ENCODE results near the gene SCGN. TPM values are rescaled to one million over a fixed set of nuclear protein-coding genes. Genes with fewer than 3 reads are reported as not detected.

The SCGN gene
- polyA plus RNA-seq, 3 donors: not detected

DNA sequence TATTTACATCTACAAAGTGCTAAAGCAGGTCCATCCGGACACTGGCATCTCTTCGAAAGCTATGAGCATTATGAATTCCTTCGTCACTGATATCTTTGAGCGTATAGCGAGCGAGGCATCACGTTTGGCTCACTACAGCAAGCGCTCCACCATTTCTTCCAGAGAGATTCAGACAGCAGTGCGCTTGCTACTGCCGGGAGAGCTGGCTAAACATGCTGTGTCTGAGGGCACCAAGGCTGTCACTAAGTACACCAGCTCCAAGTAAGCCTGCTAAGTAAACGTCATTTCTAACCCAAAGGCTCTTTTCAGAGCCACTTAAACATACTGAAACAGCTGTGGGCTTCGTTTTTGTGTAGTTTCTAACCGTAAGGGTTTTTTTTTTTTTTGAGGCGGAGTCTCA lies 75.0 kb downstream of the SCGN start:
- Histone ChIP-seq H3K4me2 (replicated peaks; ENCODE audit: extremely low read depth, low read length, poor library complexity, severe bottlenecking) (no peak overlapping the region), H3K79me2 (ENCODE audit: insufficient read depth, low read length) (no peaks in the 10 kb centered on the region), H4K20me1 (ENCODE audit: insufficient read depth, low read length) (no peaks in the 10 kb centered on the region), H3K9ac (ENCODE audit: insufficient read depth, low read length, poor library complexity, severe bottlenecking) (no peak overlapping the region), H3K9me3 (replicated peaks in 1 of 2; ENCODE audit: control insufficient read depth in 1 of 2, insufficient read depth in 1 of 2, low read length in 2 of 2) (peaks cover 0 to 4% of the 10 kb centered on the region in 2 donors), H2AFZ (ENCODE audit: insufficient read depth, low read depth, low read length, poor library complexity, severe bottlenecking) (no peak overlapping the region), H3K36me3 (replicated peaks in 1 of 2; ENCODE audit: control insufficient read depth in 1 of 2, insufficient read depth in 2 of 2, low read length in 2 of 2) (no peaks in the 10 kb centered on the region), H3K27me3 (ENCODE audit: control insufficient read depth in 2 of 2, insufficient read depth in 2 of 2, low read length in 2 of 2) (peaks cover 0 to 8% of the 10 kb centered on the region in 2 donors), H3K4me1 (ENCODE audit: control insufficient read depth in 1 of 2, insufficient read depth in 2 of 2, low read length in 2 of 2) (no peaks in the 10 kb centered on the region), H3K4me3 (replicated peaks in 1 of 3; ENCODE audit: low read depth in 2 of 3, low read length in 3 of 3) (no peak overlapping the region), H3K27ac (ENCODE audit: low read depth in 1 of 2, low read length in 2 of 2) (no peak overlapping the region)
- 91% methylated on average over 13 of the region's 14 CpGs for WGBS (ENCODE audit: insufficient coverage)
- no peak for TF ChIP-seq CTCF (IDR thresholded peaks at IDR 0.05)
- Mint-ChIP-seq H3K4me3 (no peak overlapping the region), H3K27me3 (ENCODE audit: low read depth in 3 of 3) (peaks cover 0 to 8% (median 4%) of the 10 kb centered on the region in 3 donors), H3K36me3 (no peaks in the 10 kb centered on the region), H3K27ac (no peak overlapping the region), H3K4me1 (no peaks in the 10 kb centered on the region), H3K9me3 (peaks cover 0 to 19% (median 5%) of the 10 kb centered on the region in 7 donors)
- intact Hi-C loops (cut with micrococcal nuclease): no loop called here
- no peak for DNase-seq

- intact Hi-C loops (cut with micrococcal nuclease): no loop called here
- WGBS (ENCODE audit: insufficient coverage): 100% methylated on average over 1 of the region's 3 CpGs
- H3K36me3 Mint-ChIP-seq: no peaks in the 10 kb centered on the region
- no peak for DNase-seq
- peaks cover 2 to 23% (median 10%) of the 10 kb centered on the region in 7 donors for H3K9me3 Mint-ChIP-seq
- no peaks in the 10 kb centered on the region for H3K4me1 Mint-ChIP-seq
- H3K27me3 Mint-ChIP-seq (ENCODE audit: low read depth in 3 of 3): peaks cover 6 to 20% (median 16%) of the 10 kb centered on the region in 3 donors
- H3K27ac Mint-ChIP-seq: no peak overlapping the region
- Histone ChIP-seq H3K27me3 (ENCODE audit: control insufficient read depth in 2 of 2, insufficient read depth in 2 of 2, low read length in 2 of 2) (peaks cover 0 to 24% of the 10 kb centered on the region in 2 donors), H3K4me2 (replicated peaks; ENCODE audit: extremely low read depth, low read length, poor library complexity, severe bottlenecking) (no peak overlapping the region), H3K9me3 (replicated peaks in 1 of 2; ENCODE audit: control insufficient read depth in 1 of 2, insufficient read depth in 1 of 2, low read length in 2 of 2) (peaks cover 4 to 12% of the 10 kb centered on the region in 2 donors), H3K4me3 (replicated peaks in 1 of 3; ENCODE audit: low read depth in 2 of 3, low read length in 3 of 3) (no peak overlapping the region), H3K4me1 (ENCODE audit: control insufficient read depth in 1 of 2, insufficient read depth in 2 of 2, low read length in 2 of 2) (no peaks in the 10 kb centered on the region), H3K79me2 (ENCODE audit: insufficient read depth, low read length) (no peaks in the 10 kb centered on the region), H3K9ac (ENCODE audit: insufficient read depth, low read length, poor library complexity, severe bottlenecking) (no peak overlapping the region), H3K36me3 (replicated peaks in 1 of 2; ENCODE audit: control insufficient read depth in 1 of 2, insufficient read depth in 2 of 2, low read length in 2 of 2) (no peaks in the 10 kb centered on the region), H2AFZ (ENCODE audit: insufficient read depth, low read depth, low read length, poor library complexity, severe bottlenecking) (no peak overlapping the region), H3K27ac (ENCODE audit: low read depth in 1 of 2, low read length in 2 of 2) (no peak overlapping the region), H4K20me1 (ENCODE audit: insufficient read depth, low read length) (no peaks in the 10 kb centered on the region)
- H3K4me3 Mint-ChIP-seq: no peak overlapping the region
- no peak for TF ChIP-seq CTCF (IDR thresholded peaks at IDR 0.05)
These were observed 78.9 kb downstream of the SCGN start for GRCh38 chr6:25730907-25731306.

Data from CD14-positive monocyte (primary cell).